ENCODE results near the gene AARS2. TPM values are rescaled to one million over a fixed set of nuclear protein-coding genes. Genes with fewer than 3 reads are reported as not detected.

The AARS2 gene
- total and polyA plus RNA-seq, 2 donors (not counting 1 experiment from before 2014, with no cell fraction given) = 3.4 to 24.3 TPM

- Histone ChIP-seq H3K9me3 (ENCODE audit: control insufficient read depth, insufficient read depth, low read depth, low read length) (no peaks in the 10 kb centered on the region), H3K36me3 (ENCODE audit: control insufficient read depth, insufficient read depth, low read length) (peaks cover 36% of the 10 kb centered on the region), H4K20me1 (ENCODE audit: control insufficient read depth, extremely low read depth, insufficient read depth, low read length) (peaks cover 8% of the 10 kb centered on the region), H3K4me1 (ENCODE audit: control insufficient read depth, extremely low read depth, insufficient read depth, low read length) (peaks cover 8% of the 10 kb centered on the region), H2AFZ (ENCODE audit: low read length) (no peak overlapping the region), H3K27ac (ENCODE audit: insufficient read depth, low read length) (no peak overlapping the region), H3K79me2 (ENCODE audit: control insufficient read depth, insufficient read depth, low read length) (peaks cover 62% of the 10 kb centered on the region), H3K4me3 (replicated peaks in 1 of 4; ENCODE audit: control extremely low read depth in 1 of 4, insufficient read depth in 1 of 4, low read depth in 3 of 4, low read length in 4 of 4) (no peak overlapping the region), H3K4me2 (ENCODE audit: extremely low read depth, insufficient read depth, low read length) (no peak overlapping the region), H3K9ac (ENCODE audit: insufficient read depth, low read length) (no peak overlapping the region), H3K27me3 (ENCODE audit: control insufficient read depth, insufficient read depth, low read length) (no peaks in the 10 kb centered on the region)
- TF ChIP-seq CTCF (conservative IDR thresholded peaks at IDR 0.05 in 1 of 2, IDR thresholded peaks at IDR 0.05 in 1 of 2; ENCODE audit: low read depth in 1 of 2, low read length in 2 of 2) (peak; percentile 43 to 56), EZH2 (IDR thresholded peaks at IDR 0.05; ENCODE audit: low read length, missing control alignments) (no peak)
- DNase-seq (ENCODE audit: low read depth in 2 of 2) = no peak
Observed at GRCh38 chr6:44253307-44254101, 59.6 kb downstream of the AARS2 start.

- Histone ChIP-seq H3K4me3 (replicated peaks in 1 of 4; ENCODE audit: control extremely low read depth in 1 of 4, insufficient read depth in 1 of 4, low read depth in 3 of 4, low read length in 4 of 4) (no peak overlapping the region), H3K4me1 (ENCODE audit: control insufficient read depth, extremely low read depth, insufficient read depth, low read length) (peaks cover 6% of the 10 kb centered on the region), H3K4me2 (ENCODE audit: extremely low read depth, insufficient read depth, low read length) (no peak overlapping the region), H3K9me3 (ENCODE audit: control insufficient read depth, insufficient read depth, low read depth, low read length) (no peaks in the 10 kb centered on the region), H3K27ac (ENCODE audit: insufficient read depth, low read length) (no peak overlapping the region), H3K79me2 (ENCODE audit: control insufficient read depth, insufficient read depth, low read length) (peaks cover 76% of the 10 kb centered on the region), H4K20me1 (ENCODE audit: control insufficient read depth, extremely low read depth, insufficient read depth, low read length) (peaks cover 8% of the 10 kb centered on the region), H2AFZ (ENCODE audit: low read length) (no peak overlapping the region), H3K9ac (ENCODE audit: insufficient read depth, low read length) (no peak overlapping the region), H3K27me3 (ENCODE audit: control insufficient read depth, insufficient read depth, low read length) (no peaks in the 10 kb centered on the region), H3K36me3 (ENCODE audit: control insufficient read depth, insufficient read depth, low read length) (peaks cover 36% of the 10 kb centered on the region)
- no peak for DNase-seq (ENCODE audit: low read depth in 2 of 2)
- TF ChIP-seq CTCF (conservative IDR thresholded peaks at IDR 0.05 in 1 of 2, IDR thresholded peaks at IDR 0.05 in 1 of 2; ENCODE audit: low read depth in 1 of 2, low read length in 2 of 2) (no peak), EZH2 (IDR thresholded peaks at IDR 0.05; ENCODE audit: low read length, missing control alignments) (no peak)
Observed at GRCh38 chr6:44251576-44252524, 61.3 kb downstream of the AARS2 start.

GRCh38 chr6:44250718-44251123 lies 62.4 kb downstream of the AARS2 start:
- Histone ChIP-seq H3K9ac (ENCODE audit: insufficient read depth, low read length) (no peak overlapping the region), H3K27me3 (ENCODE audit: control insufficient read depth, insufficient read depth, low read length) (no peaks in the 10 kb centered on the region), H2AFZ (ENCODE audit: low read length) (no peak overlapping the region), H3K9me3 (ENCODE audit: control insufficient read depth, insufficient read depth, low read depth, low read length) (no peaks in the 10 kb centered on the region), H4K20me1 (ENCODE audit: control insufficient read depth, extremely low read depth, insufficient read depth, low read length) (peaks cover 8% of the 10 kb centered on the region), H3K27ac (ENCODE audit: insufficient read depth, low read length) (peak overlapping the region; percentile 11), H3K36me3 (ENCODE audit: control insufficient read depth, insufficient read depth, low read length) (peaks cover 34% of the 10 kb centered on the region), H3K79me2 (ENCODE audit: control insufficient read depth, insufficient read depth, low read length) (peaks cover 64% of the 10 kb centered on the region), H3K4me3 (replicated peaks in 1 of 4; ENCODE audit: control extremely low read depth in 1 of 4, insufficient read depth in 1 of 4, low read depth in 3 of 4, low read length in 4 of 4) (no peak overlapping the region), H3K4me2 (ENCODE audit: extremely low read depth, insufficient read depth, low read length) (no peak overlapping the region), H3K4me1 (ENCODE audit: control insufficient read depth, extremely low read depth, insufficient read depth, low read length) (peaks cover 3% of the 10 kb centered on the region)
- no peak for DNase-seq (ENCODE audit: low read depth in 2 of 2)
- TF ChIP-seq EZH2 (IDR thresholded peaks at IDR 0.05; ENCODE audit: low read length, missing control alignments) (no peak), CTCF (conservative IDR thresholded peaks at IDR 0.05 in 1 of 2, IDR thresholded peaks at IDR 0.05 in 1 of 2; ENCODE audit: low read depth in 1 of 2, low read length in 2 of 2) (no peak)

All from fibroblast of lung (primary cell).